ENCODE measurements around the gene SGTA. TPM values are rescaled to one million over a fixed set of nuclear protein-coding genes. Genes with fewer than 3 reads are reported as not detected.
A peak's percentile ranks its signal among the peaks of the same experiment; 100 is the strongest.

The SGTA gene
- total RNA-seq, 2 donors from 2014 or later: 52.3 to 60.9 TPM

- Histone ChIP-seq H3K36me3 (no peaks in the 10 kb centered on the region), H3K27ac (no peak overlapping the region), H3K27me3 (no peaks in the 10 kb centered on the region), H3K4me3 (no peak overlapping the region), H3K9me3 (no peaks in the 10 kb centered on the region), H3K4me1 (peaks cover 0 to 16% of the 10 kb centered on the region in 2 donors)
- TF ChIP-seq CTCF (IDR thresholded peaks at IDR 0.05): no peak
- no peak for DNase-seq (ENCODE audit: low spot score)
Measured at GRCh38 chr19:2727640-2727944, 55.5 kb downstream of the SGTA start.

GRCh38 chr19:2726904-2727639 is 56.0 kb downstream of the SGTA start:
- no peak for DNase-seq (ENCODE audit: low spot score)
- no peak for TF ChIP-seq CTCF (IDR thresholded peaks at IDR 0.05)

GRCh38 chr19:2726160-2726855 is 56.8 kb downstream of the SGTA start:
- Histone ChIP-seq H3K27ac (no peak overlapping the region), H3K4me1 (peaks cover 0 to 27% of the 10 kb centered on the region in 2 donors), H3K9me3 (no peaks in the 10 kb centered on the region), H3K27me3 (no peaks in the 10 kb centered on the region), H3K36me3 (no peaks in the 10 kb centered on the region), H3K4me3 (no peak overlapping the region)
- TF ChIP-seq CTCF (IDR thresholded peaks at IDR 0.05): no peak
- no peak for DNase-seq (ENCODE audit: low spot score)

More at GRCh38 chr19:2726904-2727639, 56.0 kb downstream of the SGTA start:
- Histone ChIP-seq H3K27ac (no peak overlapping the region), H3K4me1 (peaks cover 0 to 21% of the 10 kb centered on the region in 2 donors), H3K27me3 (no peaks in the 10 kb centered on the region), H3K4me3 (no peak overlapping the region), H3K9me3 (no peaks in the 10 kb centered on the region), H3K36me3 (no peaks in the 10 kb centered on the region)

- Histone ChIP-seq H3K4me3 (no peak overlapping the region), H3K27me3 (no peaks in the 10 kb centered on the region), H3K4me1 (peaks cover 0 to 42% of the 10 kb centered on the region in 2 donors), H3K27ac (peak overlapping the region; percentile 86 to 88), H3K9me3 (no peaks in the 10 kb centered on the region), H3K36me3 (no peaks in the 10 kb centered on the region)
- no peak for TF ChIP-seq CTCF (IDR thresholded peaks at IDR 0.05)
- DNase-seq (ENCODE audit: low spot score): no peak
Measured at GRCh38 chr19:2724148-2724557, 58.9 kb downstream of the SGTA start.

GRCh38 chr19:2723747-2724146 is 59.3 kb downstream of the SGTA start:
- Histone ChIP-seq H3K27me3 (no peaks in the 10 kb centered on the region), H3K27ac (peak overlapping the region; percentile 86 to 88), H3K4me1 (peaks cover 0 to 43% of the 10 kb centered on the region in 2 donors), H3K4me3 (no peak overlapping the region), H3K9me3 (no peaks in the 10 kb centered on the region), H3K36me3 (no peaks in the 10 kb centered on the region)
- no peak for TF ChIP-seq CTCF (IDR thresholded peaks at IDR 0.05)
- DNase-seq (ENCODE audit: low spot score): no peak

All from right atrium auricular region (tissue), 2 donors.